VCaP (cell line): ENCODE data around the gene THRB.

Experiments
- H3K27ac ChIP-seq: fragments of 450-650 bp; 2 replicates; pipeline ENCODE4 v1.5.1; 2017
- CTCF ChIP-seq: fragments of 450-650 bp; conservative IDR thresholded peaks from 2 replicates; pipeline ENCODE4 v1.5.1; 2017; ENCODE audit warnings: mild to moderate bottlenecking, moderate library complexity

THRB gene

GRCh38 chr3:24354230-24354629 lies 140.4 kb downstream of the THRB start:
- no peak overlapping the region; the same call in 1 of the 2 replicates for H3K27ac ChIP-seq
- no peak for TF ChIP-seq CTCF

- peak overlapping the region; percentile 69 for H3K27ac ChIP-seq
- TF ChIP-seq CTCF: no peak
Measured at GRCh38 chr3:24352893-24353553, 141.6 kb downstream of the THRB start.

- no peak for TF ChIP-seq CTCF
- peak overlapping the region; percentile 69 for H3K27ac ChIP-seq
Measured at GRCh38 chr3:24351779-24352469, 142.7 kb downstream of the THRB start.

GRCh38 chr3:24349367-24350019 lies 145.2 kb downstream of the THRB start:
- no peak overlapping the region; the same call in 1 of the 2 replicates for H3K27ac ChIP-seq
- no peak for TF ChIP-seq CTCF

- TF ChIP-seq CTCF: no peak
- no peak overlapping the region for H3K27ac ChIP-seq
Measured at GRCh38 chr3:24348348-24348747, 146.3 kb downstream of the THRB start.

- no peak for TF ChIP-seq CTCF
- H3K27ac ChIP-seq: no peak overlapping the region
Measured at GRCh38 chr3:24344784-24345439, 149.7 kb downstream of the THRB start.
